HG03575 (cell line): ENCODE results near the gene GLT8D2.

Experiments
- ATAC-seq: cut with Tn5 transposase; IDR thresholded peaks from one replicate; pipeline ENCODE4 v1.9.1; 2021; ENCODE audit not compliant: unreplicated experiment, insufficient number of reproducible peaks, low FRiP score; ENCODE audit errors: extremely low read depth

GLT8D2 gene

GRCh38 chr12:103964805-103965204 is 85.2 kb downstream of the GLT8D2 start:
- ATAC-seq = no peak

- ATAC-seq = no peak
Measured at GRCh38 chr12:103962493-103962892, 87.5 kb downstream of the GLT8D2 start.

GRCh38 chr12:103960616-103961227 is 89.3 kb downstream of the GLT8D2 start:
- no peak for ATAC-seq

- ATAC-seq = no peak
Measured at GRCh38 chr12:103958621-103959020, 91.4 kb downstream of the GLT8D2 start.

GRCh38 chr12:103957865-103958388 is 92.1 kb downstream of the GLT8D2 start:
- no peak for ATAC-seq

- ATAC-seq = no peak
Measured at GRCh38 chr12:103956509-103957027, 93.4 kb downstream of the GLT8D2 start.

- ATAC-seq = no peak
Measured at GRCh38 chr12:103955811-103956508, 94.0 kb downstream of the GLT8D2 start.

GRCh38 chr12:103952497-103952896 is 97.5 kb downstream of the GLT8D2 start:
- no peak for ATAC-seq

- ATAC-seq = no peak
Measured at GRCh38 chr12:103948746-103949406, 101.1 kb downstream of the GLT8D2 start.

- no peak for ATAC-seq
Measured at GRCh38 chr12:103947871-103948555, 102.0 kb downstream of the GLT8D2 start.

- no peak for ATAC-seq
Measured at GRCh38 chr12:103944964-103945363, 105.0 kb downstream of the GLT8D2 start.
